ENCODE results near the gene ZNF318.
"Not testable (repeated sequence)": the region's sequence is repeated elsewhere in the genome, so short reads cannot be mapped to it uniquely, and the experiment has no call there.

Gene ZNF318, protein sequence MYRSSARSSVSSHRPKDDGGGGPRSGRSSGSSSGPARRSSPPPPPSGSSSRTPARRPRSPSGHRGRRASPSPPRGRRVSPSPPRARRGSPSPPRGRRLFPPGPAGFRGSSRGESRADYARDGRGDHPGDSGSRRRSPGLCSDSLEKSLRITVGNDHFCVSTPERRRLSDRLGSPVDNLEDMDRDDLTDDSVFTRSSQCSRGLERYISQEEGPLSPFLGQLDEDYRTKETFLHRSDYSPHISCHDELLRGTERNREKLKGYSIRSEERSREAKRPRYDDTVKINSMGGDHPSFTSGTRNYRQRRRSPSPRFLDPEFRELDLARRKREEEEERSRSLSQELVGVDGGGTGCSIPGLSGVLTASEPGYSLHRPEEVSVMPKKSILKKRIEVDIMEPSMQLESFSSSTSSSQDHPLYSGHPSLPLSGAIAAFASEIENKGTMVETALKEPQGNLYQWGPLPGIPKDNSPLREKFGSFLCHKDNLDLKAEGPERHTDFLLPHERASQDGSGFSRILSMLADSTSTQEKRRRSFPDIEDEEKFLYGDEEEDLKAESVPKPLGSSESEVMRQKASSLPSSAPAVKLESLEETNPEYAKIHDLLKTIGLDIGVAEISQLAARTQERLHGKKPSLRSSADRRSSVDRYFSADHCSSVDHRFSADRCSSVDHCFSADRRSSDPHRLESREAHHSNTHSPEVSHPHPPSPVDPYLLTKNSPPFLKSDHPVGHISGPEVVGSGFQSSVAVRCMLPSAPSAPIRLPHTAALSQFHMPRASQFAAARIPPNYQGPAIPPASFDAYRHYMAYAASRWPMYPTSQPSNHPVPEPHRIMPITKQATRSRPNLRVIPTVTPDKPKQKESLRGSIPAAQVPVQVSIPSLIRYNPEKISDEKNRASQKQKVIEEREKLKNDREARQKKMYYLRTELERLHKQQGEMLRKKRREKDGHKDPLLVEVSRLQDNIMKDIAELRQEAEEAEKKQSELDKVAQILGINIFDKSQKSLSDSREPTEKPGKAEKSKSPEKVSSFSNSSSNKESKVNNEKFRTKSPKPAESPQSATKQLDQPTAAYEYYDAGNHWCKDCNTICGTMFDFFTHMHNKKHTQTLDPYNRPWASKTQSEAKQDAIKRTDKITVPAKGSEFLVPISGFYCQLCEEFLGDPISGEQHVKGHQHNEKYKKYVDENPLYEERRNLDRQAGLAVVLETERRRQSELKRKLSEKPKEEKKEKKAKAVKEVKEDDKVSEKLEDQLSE (N-terminal part only)

GRCh38 chr6:43369174-43370002, at the start of gene ZNF318:
Gene ZNF318, minus strand, starts transcription at chr6:43369647. Its CDS starts 282 bp downstream, at chr6:43369365.
- DNase-seq = peak; percentile 91

DNA sequence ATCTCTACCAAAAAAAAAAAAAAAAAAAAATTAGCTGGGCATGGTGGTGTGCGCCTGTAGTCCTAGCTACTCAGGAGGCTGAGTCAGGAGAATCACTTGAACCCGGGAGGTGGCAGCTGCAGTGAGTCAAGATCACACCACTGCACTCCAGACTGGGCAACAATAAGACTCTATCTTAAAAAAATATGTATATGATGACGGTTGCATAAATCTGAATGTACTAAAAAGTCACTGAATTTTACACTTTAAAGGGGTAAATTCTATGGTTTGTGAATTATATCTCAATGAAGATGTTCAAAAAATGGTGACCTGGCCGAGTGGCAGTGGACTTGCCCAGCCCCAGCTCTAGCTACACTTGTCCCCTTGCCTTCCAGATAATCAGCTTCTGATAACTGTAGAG, 47.5 kb upstream of the ZNF318 start:
- no peak for DNase-seq

GRCh38 chr6:43415275-43415674, 45.8 kb upstream of the ZNF318 start:
- DNase-seq = not testable (repeated sequence)

DNA sequence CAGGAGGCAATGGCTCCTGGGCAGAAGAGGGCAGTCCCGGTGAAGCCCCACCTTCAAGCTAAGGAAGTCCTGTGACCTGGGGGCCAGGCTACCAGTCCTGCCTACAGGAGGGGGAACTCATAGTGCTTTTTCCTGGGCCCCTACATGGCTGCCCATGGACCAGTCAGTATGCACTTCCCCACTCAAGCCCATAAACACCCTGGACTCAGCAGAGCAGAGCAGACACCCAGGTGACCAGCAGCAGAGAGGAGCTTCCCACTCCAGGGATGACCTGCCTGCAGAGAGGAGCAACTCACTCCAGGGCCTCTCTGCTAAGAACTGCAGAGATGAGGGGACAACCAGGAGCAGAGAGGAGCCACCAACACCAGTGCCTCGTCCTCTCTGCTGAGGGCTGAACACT, 43.6 kb upstream of the ZNF318 start:
- DNase-seq = no peak

- DNase-seq = no peak
These were observed 43.1 kb upstream of the ZNF318 start for GRCh38 chr6:43412541-43412940.

GRCh38 chr6:43410776-43411175, 41.3 kb upstream of the ZNF318 start:
- DNase-seq = not testable (repeated sequence)

- no peak for DNase-seq
These were observed 38.8 kb upstream of the ZNF318 start for GRCh38 chr6:43408259-43408658.

DNA sequence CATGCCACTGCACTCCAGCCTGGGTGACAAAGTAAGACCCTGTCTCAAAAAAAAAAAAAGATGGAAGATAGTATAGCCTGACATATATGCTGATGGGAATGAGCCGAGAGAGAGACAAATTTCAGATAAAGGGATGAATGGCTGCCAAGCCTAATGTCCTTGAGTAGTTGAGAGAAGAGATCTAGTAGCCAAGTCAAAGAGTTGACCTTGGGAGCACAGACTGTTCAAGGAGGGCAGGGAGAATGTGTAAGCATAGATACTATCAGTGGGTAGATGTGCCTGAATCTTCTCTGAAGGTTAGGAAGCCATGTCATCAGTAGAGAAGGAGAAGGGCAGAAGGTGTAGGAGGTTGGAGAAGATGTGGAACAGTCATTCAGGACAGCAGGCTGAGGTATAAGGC, 37.8 kb upstream of the ZNF318 start:
- DNase-seq = no peak

GRCh38 chr6:43405354-43405753, 35.9 kb upstream of the ZNF318 start:
- DNase-seq = no peak

DNA sequence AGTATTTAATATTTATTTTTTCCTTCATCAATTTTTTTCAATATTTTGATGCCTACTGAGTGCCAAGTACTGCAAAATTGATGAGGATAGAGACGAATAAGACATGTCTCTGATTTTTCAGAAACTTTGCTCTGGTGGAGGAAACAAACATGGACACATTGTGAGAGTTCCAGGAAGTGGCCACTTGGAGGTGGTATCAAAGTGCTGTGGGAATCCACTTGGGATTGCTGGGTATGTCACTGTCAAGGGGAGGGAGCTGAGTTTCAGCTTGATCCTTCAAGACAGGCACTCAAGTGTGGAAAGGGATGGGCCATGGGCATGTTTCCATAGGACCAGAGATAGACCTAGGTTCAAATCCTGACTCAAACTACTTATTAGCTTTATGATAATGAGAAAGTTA, 33.4 kb upstream of the ZNF318 start:
- no peak for DNase-seq

DNA sequence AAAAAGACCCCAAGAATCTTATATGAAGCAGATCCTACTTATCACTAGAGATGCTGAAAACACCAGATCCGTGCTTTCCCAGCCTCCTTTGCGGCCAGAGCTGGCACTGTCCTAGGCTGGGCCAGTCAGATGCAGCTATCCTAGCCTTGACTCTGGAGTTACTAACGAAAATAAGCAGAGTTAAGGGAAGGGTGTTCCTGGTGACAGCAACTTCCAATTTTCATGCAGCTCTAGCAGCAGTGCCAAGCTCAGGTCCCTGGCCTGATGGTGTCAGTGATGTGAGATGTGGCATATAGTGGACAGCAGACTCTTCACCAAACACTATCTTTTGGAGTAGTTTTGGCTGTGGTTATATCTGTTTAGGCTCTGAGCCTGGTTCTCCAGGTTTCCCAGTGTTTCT, 32.3 kb upstream of the ZNF318 start:
- DNase-seq = no peak

GRCh38 chr6:43399932-43400487, 30.6 kb upstream of the ZNF318 start:
- no peak for DNase-seq

- DNase-seq = no peak
These were observed 27.1 kb upstream of the ZNF318 start for GRCh38 chr6:43396408-43397149.

GRCh38 chr6:43395776-43396175, 26.3 kb upstream of the ZNF318 start:
- DNase-seq = no peak

DNA sequence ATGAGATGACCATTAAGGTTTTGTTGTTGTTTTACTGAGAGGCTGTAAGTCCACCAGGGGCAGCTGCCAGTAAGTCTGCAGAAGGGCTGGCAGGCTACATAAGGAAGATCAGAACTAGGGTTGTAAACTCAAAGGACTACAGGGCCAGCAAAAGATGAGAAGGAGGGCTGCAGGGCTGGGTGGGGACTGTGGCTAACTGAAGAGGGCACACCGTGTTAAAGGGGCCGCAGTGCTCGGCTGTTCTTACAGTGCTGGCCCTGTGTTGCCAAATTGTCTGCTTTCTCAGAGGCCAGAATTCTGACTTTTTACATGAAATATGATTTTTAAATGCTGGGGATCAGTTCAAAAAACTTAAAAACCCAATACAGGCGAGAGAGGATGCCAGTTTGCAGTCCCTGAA, 25.5 kb upstream of the ZNF318 start:
- no peak for DNase-seq

- no peak for DNase-seq
These were observed 24.2 kb upstream of the ZNF318 start for GRCh38 chr6:43393602-43394001.

- not testable (repeated sequence) for DNase-seq
These were observed 23.7 kb upstream of the ZNF318 start for GRCh38 chr6:43393133-43393532.

- DNase-seq = no peak
These were observed 22.1 kb upstream of the ZNF318 start for GRCh38 chr6:43391440-43392031.

DNA sequence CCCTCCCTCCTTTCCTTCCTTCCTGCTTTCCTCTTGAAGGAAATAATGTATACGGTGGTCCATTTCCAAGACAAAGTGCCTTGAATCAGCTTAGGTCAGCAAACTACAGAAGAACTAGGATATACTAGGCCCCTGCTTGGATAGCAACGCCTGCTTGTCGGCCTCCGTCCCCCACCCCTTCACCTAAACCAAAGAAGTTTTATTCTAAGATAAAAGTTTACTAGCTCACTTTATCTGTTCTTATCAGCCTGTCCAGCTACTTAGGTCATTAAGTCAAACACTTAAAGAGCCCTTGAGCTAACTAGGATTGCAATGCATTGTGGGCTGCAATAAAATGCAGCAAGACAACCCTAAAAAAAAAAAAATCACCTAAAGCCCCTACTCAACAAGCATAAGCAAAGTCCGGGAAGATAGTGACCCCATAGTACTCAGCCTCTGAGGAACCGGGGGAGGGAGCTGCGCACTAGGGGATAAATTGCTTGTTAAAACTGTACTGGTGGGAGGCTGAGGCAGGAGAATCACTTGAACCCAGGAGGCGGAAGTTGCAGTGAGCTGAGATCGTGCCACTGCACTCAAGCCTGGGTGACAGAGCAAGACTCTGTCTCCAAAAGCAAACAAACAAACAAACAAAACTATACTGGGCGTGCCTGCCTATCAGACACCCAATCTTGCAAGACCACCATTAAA, 21.4 kb upstream of the ZNF318 start:
- DNase-seq = not testable (repeated sequence)

DNA sequence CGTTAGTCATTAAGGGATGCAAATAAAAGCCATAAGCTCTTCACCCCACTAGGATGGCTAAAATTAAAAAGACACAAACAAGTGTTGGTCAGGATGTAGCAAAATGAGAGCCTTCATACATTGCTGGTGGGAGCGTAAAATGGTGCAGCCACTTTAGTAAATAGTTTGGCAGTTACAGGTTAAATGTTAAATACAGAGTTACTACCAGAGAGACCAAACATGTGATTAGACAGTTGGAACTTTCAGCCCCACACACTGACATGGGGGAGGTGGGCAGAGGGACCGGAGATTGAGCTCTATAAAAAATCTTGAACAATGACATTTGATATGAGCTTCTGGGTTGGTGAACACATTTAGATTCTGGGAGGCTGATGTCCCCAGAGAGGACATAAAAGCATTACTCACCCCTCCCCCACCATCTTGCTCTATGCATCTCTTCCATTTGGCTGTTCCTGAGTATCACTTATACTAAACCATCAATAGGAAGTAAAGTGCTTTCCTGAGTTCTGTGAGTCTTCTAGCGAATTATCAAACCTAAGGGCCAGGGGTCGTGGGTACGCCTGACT, 20.4 kb upstream of the ZNF318 start:
- DNase-seq = no peak

Data from amniotic stem cell (primary cell).